ENCODE data around the gene SNRNP40. TPM values are rescaled to one million over a fixed set of nuclear protein-coding genes. Genes with fewer than 3 reads are reported as not detected.
A peak's percentile ranks its signal among the peaks of the same experiment; 100 is the strongest.

SNRNP40 gene
- total and polyA plus RNA-seq, 12 donors: 12.0 to 58.7 (median 38.7) TPM

GRCh38 chr1:31239653-31240241 is 56.8 kb downstream of the SNRNP40 start, which contains the start of gene NKAIN1:
NKAIN1 (minus strand) TSS chr1:31239887; CDS start chr1:31239547, 340 bp downstream.
- 0 to 3% (median 1%) methylated on average over 4 to 57 of the region's 57 CpGs for WGBS, 4 donors
- Histone ChIP-seq H3K4me3 (peak within 1 kb of the TSS in 2 of 4 donors; percentile 21 to 59), H3K36me3 (replicated peaks in 1 of 2) (no peaks in the 10 kb centered on the region), H3K9me3 (replicated peaks in 1 of 3) (no peaks in the 10 kb centered on the region), H3K27ac (peak within 1 kb of the TSS in 3 of 5 donors; percentile 59 to 68 (median 66)), H3K4me1 (replicated peaks in 1 of 2) (peaks cover 0 to 9% of the 10 kb centered on the region in 2 donors), H3K27me3 (no peaks in the 10 kb centered on the region)
- peak; percentile 50 to 79 (median 72) for DNase-seq
- TF ChIP-seq, protein P1, sequence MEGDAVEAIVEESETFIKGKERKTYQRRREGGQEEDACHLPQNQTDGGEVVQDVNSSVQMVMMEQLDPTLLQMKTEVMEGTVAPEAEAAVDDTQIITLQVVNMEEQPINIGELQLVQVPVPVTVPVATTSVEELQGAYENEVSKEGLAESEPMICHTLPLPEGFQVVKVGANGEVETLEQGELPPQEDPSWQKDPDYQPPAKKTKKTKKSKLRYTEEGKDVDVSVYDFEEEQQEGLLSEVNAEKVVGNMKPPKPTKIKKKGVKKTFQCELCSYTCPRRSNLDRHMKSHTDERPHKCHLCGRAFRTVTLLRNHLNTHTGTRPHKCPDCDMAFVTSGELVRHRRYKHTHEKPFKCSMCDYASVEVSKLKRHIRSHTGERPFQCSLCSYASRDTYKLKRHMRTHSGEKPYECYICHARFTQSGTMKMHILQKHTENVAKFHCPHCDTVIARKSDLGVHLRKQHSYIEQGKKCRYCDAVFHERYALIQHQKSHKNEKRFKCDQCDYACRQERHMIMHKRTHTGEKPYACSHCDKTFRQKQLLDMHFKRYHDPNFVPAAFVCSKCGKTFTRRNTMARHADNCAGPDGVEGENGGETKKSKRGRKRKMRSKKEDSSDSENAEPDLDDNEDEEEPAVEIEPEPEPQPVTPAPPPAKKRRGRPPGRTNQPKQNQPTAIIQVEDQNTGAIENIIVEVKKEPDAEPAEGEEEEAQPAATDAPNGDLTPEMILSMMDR (IDR thresholded peaks at IDR 0.05): no peak
- TF ChIP-seq POLR2A (IDR thresholded peaks at IDR 0.05): peak in 1 of 2 donors; percentile 63
- intact Hi-C loops (cut with DNase I): no loop called here

DNA sequence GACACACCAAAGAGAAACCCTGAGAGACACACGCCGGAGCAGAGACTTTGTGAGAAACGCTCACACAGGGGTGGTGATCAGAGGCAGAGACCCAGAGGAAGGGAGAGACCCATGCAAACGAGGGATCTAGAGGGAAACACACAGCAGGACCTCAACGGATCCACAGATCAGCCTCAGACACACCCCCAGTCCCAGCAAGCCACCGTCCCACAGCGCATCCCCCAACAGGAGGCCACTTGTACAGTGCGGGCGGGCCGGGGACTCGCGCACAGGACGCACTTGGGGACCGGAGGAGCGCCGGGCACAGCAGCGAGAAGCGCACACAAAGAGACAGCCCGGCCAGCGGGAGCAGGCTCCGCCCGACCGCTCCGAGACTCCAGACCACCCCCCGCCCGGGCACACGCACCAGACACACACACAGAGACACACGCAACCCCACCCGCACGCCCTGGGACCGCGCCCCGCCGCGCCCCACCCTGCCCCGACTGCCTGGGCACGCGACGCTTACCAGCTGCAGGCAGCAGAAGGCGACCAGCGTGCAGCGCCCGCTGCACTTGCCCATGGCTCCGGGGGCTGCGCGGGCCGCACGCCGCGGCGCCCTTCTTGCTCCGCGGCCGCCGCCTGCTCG is 57.5 kb downstream of the SNRNP40 start:
- H3K27ac ChIP-seq: peak overlapping the region in 1 of 5 donors; percentile 68
- peaks cover 0 to 13% of the 10 kb centered on the region in 2 donors for H3K4me1 ChIP-seq (replicated peaks in 1 of 2)
- TF ChIP-seq, protein P1 (IDR thresholded peaks at IDR 0.05): no peak
- no peak for TF ChIP-seq POLR2A (IDR thresholded peaks at IDR 0.05)
- peak in 5 of 7 donors; percentile 35 to 62 (median 45) for DNase-seq
- H3K27me3 ChIP-seq: no peaks in the 10 kb centered on the region
- no peaks in the 10 kb centered on the region for H3K36me3 ChIP-seq (replicated peaks in 1 of 2)
- intact Hi-C loops (cut with DNase I): no loop called here
- 1 to 5% (median 1%) methylated on average over 10 to 56 of the region's 56 CpGs for WGBS, 4 donors
- no peaks in the 10 kb centered on the region for H3K9me3 ChIP-seq (replicated peaks in 1 of 3)
- peak overlapping the region in 2 of 4 donors; percentile 21 to 59 for H3K4me3 ChIP-seq

DNA sequence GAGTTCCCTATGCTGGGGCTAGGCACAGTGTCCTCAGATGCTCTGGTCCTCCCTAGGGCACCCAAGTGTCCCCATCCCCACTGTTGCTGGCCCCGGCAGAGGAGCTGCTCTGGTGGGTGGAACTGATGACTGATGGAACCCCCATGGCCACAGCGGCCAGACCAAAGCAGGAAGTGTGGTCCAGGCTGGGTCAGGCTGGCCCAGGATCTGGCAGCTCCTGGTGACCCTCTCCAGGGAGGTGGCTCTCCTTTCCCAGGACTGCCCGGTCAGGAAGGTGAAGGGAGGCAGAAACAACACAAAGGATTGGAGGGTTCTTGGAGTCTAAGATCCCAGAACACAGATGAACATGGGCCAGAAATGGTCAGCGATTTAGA is 58.0 kb downstream of the SNRNP40 start:
- Histone ChIP-seq H3K9me3 (replicated peaks in 1 of 3) (no peaks in the 10 kb centered on the region), H3K27me3 (no peaks in the 10 kb centered on the region), H3K27ac (peak overlapping the region in 1 of 5 donors; percentile 68), H3K36me3 (replicated peaks in 1 of 2) (no peaks in the 10 kb centered on the region), H3K4me1 (replicated peaks in 1 of 2) (peaks cover 0 to 13% of the 10 kb centered on the region in 2 donors), H3K4me3 (peak overlapping the region in 1 of 4 donors; percentile 21)
- intact Hi-C loops (cut with DNase I): no loop called here
- no peak for DNase-seq
- 27 to 49% (median 34%) methylated on average over 2 to 4 of the region's 4 CpGs for WGBS, 4 donors
- TF ChIP-seq, protein P1 (IDR thresholded peaks at IDR 0.05): no peak
- no peak for TF ChIP-seq POLR2A (IDR thresholded peaks at IDR 0.05)

- no peak overlapping the region for H3K4me3 ChIP-seq
- TF ChIP-seq, protein P1 (IDR thresholded peaks at IDR 0.05): no peak
- no peak for TF ChIP-seq POLR2A (IDR thresholded peaks at IDR 0.05)
- H3K9me3 ChIP-seq (replicated peaks in 1 of 3): no peaks in the 10 kb centered on the region
- no peak overlapping the region for H3K27ac ChIP-seq
- intact Hi-C loops (cut with DNase I): no loop called here
- no peaks in the 10 kb centered on the region for H3K36me3 ChIP-seq (replicated peaks in 1 of 2)
- peaks cover 0 to 7% of the 10 kb centered on the region in 2 donors for H3K4me1 ChIP-seq (replicated peaks in 1 of 2)
- DNase-seq: no peak
- 63 to 73% (median 69%) methylated on average over 4 of the region's 4 CpGs for WGBS, 4 donors
- H3K27me3 ChIP-seq: no peaks in the 10 kb centered on the region
These were observed 61.7 kb downstream of the SNRNP40 start for GRCh38 chr1:31234870-31235269.
